Endothelial cell of umbilical vein (primary cell): ENCODE results near the gene AKAP13. TPM values are rescaled to one million over a fixed set of nuclear protein-coding genes. Genes with fewer than 3 reads are reported as not detected.

Source experiments
- BruUV-seq: library from RNA; stranded (reverse); fragments of 400-500 nt; replicated peaks from 2 replicates; lab custom pipeline; 2021; lab: Mats Ljungman, UMichigan
- CTCF ChIA-PET: fragments of 300-600, 350-600 bp; sonication (Branson Sonifier 250); formaldehyde crosslinking; loops from one replicate; lab custom pipeline; 2021; ENCODE audit warnings: antibody characterized with exemption, inconsistent platforms; lab: Charles Lee
- POLR2A ChIA-PET: fragments of 300-600, 350-600 bp; sonication (Branson Sonifier 250); formaldehyde crosslinking; loops from one replicate; lab custom pipeline; 2021; ENCODE audit warnings: antibody characterized with exemption, inconsistent platforms; lab: Charles Lee
- DNase-seq: peaks from one replicate; pipeline ENCODE4 v3.0.0-alpha.2; 2011; ENCODE audit warnings: low read depth, low spot score
- FAIRE-seq: peaks from 2 replicates; lab custom pipeline; 2011; peaks lifted over from hg19 to GRCh38; lab: Jason Lieb, UNC
- H2AFZ ChIP-seq: 2 replicates; pipeline ENCODE4 v1.6.0; 2012; ENCODE audit warnings: low read depth, low read length, control low read depth, inconsistent platforms
- H3K27ac ChIP-seq: 2 replicates; pipeline ENCODE4 v1.5.1; 2011; ENCODE audit warnings: low read depth, mild to moderate bottlenecking, control low read depth, low read length, moderate library complexity; ENCODE audit not compliant: insufficient read depth
- H3K27me3 ChIP-seq, 2 experiments: 2 replicates each; pipeline versions ENCODE4 v1.6.0 to v1.6.1; 2011; ENCODE audit warnings: low read length in 2 of 2, mixed read lengths in 1 of 2; ENCODE audit not compliant: control insufficient read depth in 2 of 2, insufficient read depth in 2 of 2
- H3K36me3 ChIP-seq, 2 experiments: 2 replicates in 1 of 2; 3 replicates in 1 of 2; pipeline ENCODE4 v1.5.1; 2011; ENCODE audit warnings: low read length in 2 of 2, mild to moderate bottlenecking in 1 of 2, moderate library complexity in 1 of 2; ENCODE audit not compliant: control insufficient read depth in 2 of 2, insufficient read depth in 2 of 2; ENCODE audit errors: extremely low read depth in 1 of 2
- H3K4me1 ChIP-seq: 3 replicates; pipeline ENCODE4 v1.5.1; 2011; ENCODE audit warnings: mild to moderate bottlenecking, low read length; ENCODE audit not compliant: control insufficient read depth, insufficient read depth; ENCODE audit errors: extremely low read depth
- H3K4me2 ChIP-seq: 2 replicates; pipeline ENCODE4 v1.6.1; 2011; ENCODE audit warnings: low read length, control low read depth, mixed read lengths; ENCODE audit not compliant: insufficient read depth
- H3K4me3 ChIP-seq, 3 experiments: fragments of 200-600 bp in 1 of 3; sonication (generic), shearing (Covaris generic) in 1 of 3; replicated peaks in 1 of 3; 2 replicates each; pipeline ENCODE4 v1.5.1; 2011 to 2016; ENCODE audit warnings: control low read depth in 3 of 3, low read length in 3 of 3, mild to moderate bottlenecking in 2 of 3, inconsistent platforms in 1 of 3, low read depth in 1 of 3, moderate library complexity in 1 of 3; ENCODE audit not compliant: insufficient read depth in 1 of 3
- H3K79me2 ChIP-seq: 2 replicates; pipeline ENCODE4 v1.6.0; 2012; ENCODE audit warnings: low read length, inconsistent platforms; ENCODE audit not compliant: control insufficient read depth, insufficient read depth
- H3K9ac ChIP-seq: replicated peaks from 2 replicates; pipeline ENCODE3; 2011; ENCODE audit warnings: low read length, control low read depth; ENCODE audit not compliant: insufficient read depth; ENCODE audit errors: extremely low read depth
- H3K9me1 ChIP-seq: replicated peaks from 3 replicates; pipeline ENCODE4 v1.6.0; 2011; ENCODE audit warnings: mild to moderate bottlenecking, low read length; ENCODE audit not compliant: control insufficient read depth, insufficient read depth; ENCODE audit errors: extremely low read depth
- H3K9me3 ChIP-seq: replicated peaks from 2 replicates; pipeline ENCODE4 v1.5.1; 2012; ENCODE audit warnings: low read length, inconsistent platforms; ENCODE audit not compliant: control insufficient read depth, insufficient read depth
- H4K20me1 ChIP-seq: replicated peaks from 2 replicates; pipeline ENCODE3; 2011; ENCODE audit warnings: mild to moderate bottlenecking, low read length; ENCODE audit not compliant: control insufficient read depth, insufficient read depth; ENCODE audit errors: extremely low read depth
- CTCF ChIP-seq, 2 donors: IDR thresholded peaks; 1 replicate in 1 of 2; 2 replicates in 1 of 2; pipeline ENCODE4 v1.5.1; 2011; ENCODE audit warnings: low read length in 2 of 2, mild to moderate bottlenecking in 2 of 2, moderate library complexity in 2 of 2, control low read depth in 1 of 2, inconsistent platforms in 1 of 2, low read depth in 1 of 2; ENCODE audit not compliant: insufficient read depth in 1 of 2; ENCODE audit errors: extremely low read depth in 1 of 2
- EZH2 ChIP-seq: IDR thresholded peaks from 2 replicates; pipeline ENCODE4 v1.6.1; 2012; ENCODE audit warnings: borderline replicate concordance, low read depth, mild to moderate bottlenecking, moderate library complexity, low read length, inconsistent platforms; ENCODE audit not compliant: severe bottlenecking
- FOS ChIP-seq: IDR thresholded peaks from 2 replicates; pipeline ENCODE4 v1.6.1; 2011; ENCODE audit warnings: mild to moderate bottlenecking, low read length, moderate library complexity, borderline replicate concordance; ENCODE audit not compliant: insufficient read depth
- GATA2 ChIP-seq: IDR thresholded peaks from 2 replicates; pipeline ENCODE4 v1.7.0; 2011; ENCODE audit warnings: low read depth, mild to moderate bottlenecking, moderate library complexity, mixed read lengths, low read length; ENCODE audit not compliant: insufficient read length, insufficient read depth
- JUN ChIP-seq: IDR thresholded peaks from 2 replicates; pipeline ENCODE4 v1.6.1; 2011; ENCODE audit warnings: borderline replicate concordance, low read depth; ENCODE audit not compliant: insufficient read length, insufficient read depth
- MAX ChIP-seq: IDR thresholded peaks from 2 replicates; pipeline ENCODE4 v1.6.1; 2011; ENCODE audit not compliant: insufficient read depth, insufficient read length
- MYC ChIP-seq: IDR thresholded peaks from one replicate; pipeline ENCODE4 v1.6.1; 2011; ENCODE audit warnings: mild to moderate bottlenecking, low read depth, low read length
- POLR2A ChIP-seq: IDR thresholded peaks from 2 replicates; pipeline ENCODE4 v1.6.1; 2012; ENCODE audit warnings: low read depth, mild to moderate bottlenecking, control low read depth, low read length
- POLR2AphosphoS5 ChIP-seq: IDR thresholded peaks from 2 replicates; pipeline ENCODE4 v1.6.1; 2012; ENCODE audit warnings: low read depth, mild to moderate bottlenecking, control low read depth, low read length, moderate library complexity; ENCODE audit not compliant: insufficient read depth
- dilution Hi-C: fragments of 300-500 bp; cut with MboI; formaldehyde crosslinking; loops from one replicate; pipeline ENCODE4 v1.15.0; 2019; ENCODE audit warnings: low sequenced_read_pairs; ENCODE audit not compliant: extremely low pct_ligation_motif_present
- intact Hi-C: fragments of 100-400 bp; cut with micrococcal nuclease; formaldehyde crosslinking; loops from one replicate; pipeline ENCODE4 v1.10.0; 2022
- polyA plus RNA-seq, 4 experiments: library from polyadenylated mRNA; depleted of rRNA in 3 of 4; stranded (reverse) in 3 of 4; unstranded in 1 of 4; fragments of >200 nt; gene quantifications; 2 replicates each; pipeline versions ENCODE4 v1.2.1 to v1.2.3, GENCODE V29; 2011 to 2012; ENCODE audit warnings: missing spikeins in 1 of 4
- total RNA-seq: library from RNA; stranded (reverse); gene quantifications from 2 replicates; pipeline ENCODE4 v1.2.3, GENCODE V29; 2021

Gene AKAP13
- total and polyA plus RNA-seq, 2 donors (not counting 3 experiments of a cell fraction or from before 2014, with no cell fraction given), result 22.8 to 87.8 TPM

- DNase-seq, result no peak
- no peak for TF ChIP-seq EZH2
- TF ChIP-seq MYC, result no peak
- no peak for TF ChIP-seq CTCF (IDR thresholded peaks at IDR 0.05; ENCODE audit: extremely low read depth in 1 of 2, insufficient read depth in 1 of 2, low read depth in 1 of 2, low read length in 2 of 2)
- TF ChIP-seq POLR2A, result no peak
- TF ChIP-seq MAX, result no peak
- TF ChIP-seq POLR2AphosphoS5, result no peak
- TF ChIP-seq FOS, result no peak
- TF ChIP-seq JUN, result no peak
- no peak for TF ChIP-seq GATA2
- Histone ChIP-seq H3K9me3 (no peaks in the 10 kb centered on the region), H2AFZ (no peak overlapping the region), H3K4me3 (no peak overlapping the region), H3K9ac (no peak overlapping the region), H3K4me2 (no peak overlapping the region), H4K20me1 (no peaks in the 10 kb centered on the region), H3K27me3 (no peaks in the 10 kb centered on the region), H3K9me1 (no peaks in the 10 kb centered on the region), H3K36me3 (no peaks in the 10 kb centered on the region), H3K4me1 (peaks cover 17% of the 10 kb centered on the region), H3K79me2 (no peaks in the 10 kb centered on the region), H3K27ac (no peak overlapping the region)
- BruUV-seq, result no TSS peak
- no peak for FAIRE-seq
- CTCF ChIA-PET, result interaction anchor here (0.7 to 1.1 kb wide), 2 partner anchors 24 to 132 kb away, joined by 3 read pairs; no protein-coding TSS in a partner anchor
- dilution Hi-C loops (no loop called here), intact Hi-C loops (no loop called here)
- POLR2A ChIA-PET, result interaction anchor here (0.7 kb wide), 1 partner anchor 9 kb away, joined by 4 read pairs; no protein-coding TSS in a partner anchor
Observed at GRCh38 chr15:85354948-85355347, 25.5 kb upstream of the AKAP13 start.
